ENCODE data around the gene FGGY.

The FGGY gene

DNA sequence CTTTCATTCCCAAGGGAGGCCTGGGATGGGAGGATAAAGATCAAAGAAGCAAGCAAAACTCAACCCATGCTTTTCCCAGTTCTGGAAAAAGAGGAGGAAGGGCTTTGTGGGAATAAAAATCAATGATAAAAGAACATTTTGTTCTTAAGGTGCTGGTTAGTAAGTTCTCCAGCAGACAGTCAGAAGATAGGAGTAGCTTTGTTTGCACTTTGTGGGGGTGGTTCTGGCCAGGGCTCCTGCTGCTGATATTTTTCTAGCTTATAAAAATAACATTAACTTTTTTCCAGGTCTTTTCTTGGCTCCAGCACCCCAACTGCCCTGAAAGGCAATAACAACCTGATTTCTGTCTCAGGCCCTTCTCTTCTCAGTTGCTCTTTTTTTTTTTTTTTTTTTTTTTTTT lies 220.0 kb downstream of the FGGY start:
- DNase-seq (ENCODE audit: low spot score), result no peak
- Histone ChIP-seq H3K27ac (ENCODE audit: poor library complexity, severe bottlenecking) (no peak overlapping the region), H3K27me3 (ENCODE audit: insufficient read depth, poor library complexity, severe bottlenecking) (no peaks in the 10 kb centered on the region), H3K4me3 (ENCODE audit: severe bottlenecking) (no peak overlapping the region), H3K4me1 (ENCODE audit: insufficient read depth, poor library complexity, severe bottlenecking) (no peaks in the 10 kb centered on the region), H3K9me3 (ENCODE audit: severe bottlenecking) (no peaks in the 10 kb centered on the region), H3K36me3 (ENCODE audit: low read depth) (no peaks in the 10 kb centered on the region)
- no peak for ATAC-seq (ENCODE audit: low read depth)
- TF ChIP-seq, protein P1, sequence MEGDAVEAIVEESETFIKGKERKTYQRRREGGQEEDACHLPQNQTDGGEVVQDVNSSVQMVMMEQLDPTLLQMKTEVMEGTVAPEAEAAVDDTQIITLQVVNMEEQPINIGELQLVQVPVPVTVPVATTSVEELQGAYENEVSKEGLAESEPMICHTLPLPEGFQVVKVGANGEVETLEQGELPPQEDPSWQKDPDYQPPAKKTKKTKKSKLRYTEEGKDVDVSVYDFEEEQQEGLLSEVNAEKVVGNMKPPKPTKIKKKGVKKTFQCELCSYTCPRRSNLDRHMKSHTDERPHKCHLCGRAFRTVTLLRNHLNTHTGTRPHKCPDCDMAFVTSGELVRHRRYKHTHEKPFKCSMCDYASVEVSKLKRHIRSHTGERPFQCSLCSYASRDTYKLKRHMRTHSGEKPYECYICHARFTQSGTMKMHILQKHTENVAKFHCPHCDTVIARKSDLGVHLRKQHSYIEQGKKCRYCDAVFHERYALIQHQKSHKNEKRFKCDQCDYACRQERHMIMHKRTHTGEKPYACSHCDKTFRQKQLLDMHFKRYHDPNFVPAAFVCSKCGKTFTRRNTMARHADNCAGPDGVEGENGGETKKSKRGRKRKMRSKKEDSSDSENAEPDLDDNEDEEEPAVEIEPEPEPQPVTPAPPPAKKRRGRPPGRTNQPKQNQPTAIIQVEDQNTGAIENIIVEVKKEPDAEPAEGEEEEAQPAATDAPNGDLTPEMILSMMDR (IDR thresholded peaks at IDR 0.05; ENCODE audit: poor library complexity, severe bottlenecking), result no peak

DNA sequence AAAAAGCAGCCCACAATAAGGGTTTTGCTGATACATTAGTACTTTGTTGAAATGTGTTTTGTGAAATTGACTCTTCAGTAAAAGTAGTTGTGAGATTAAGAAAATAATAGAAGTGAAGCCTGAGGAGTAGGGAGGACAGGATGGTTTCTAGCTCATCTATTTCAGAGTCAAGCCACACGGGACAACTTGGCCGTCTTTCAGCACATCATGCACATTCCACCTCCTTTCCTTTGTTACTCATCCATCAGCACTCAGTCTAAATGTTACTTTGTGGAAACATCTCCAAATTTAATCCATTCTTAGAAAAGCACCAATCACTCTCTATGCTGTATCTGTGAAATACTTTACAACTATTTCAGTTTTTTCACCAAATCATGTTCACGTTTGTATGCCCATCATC lies 223.3 kb downstream of the FGGY start:
- Histone ChIP-seq H3K9me3 (ENCODE audit: severe bottlenecking) (no peaks in the 10 kb centered on the region), H3K27ac (ENCODE audit: poor library complexity, severe bottlenecking) (no peak overlapping the region), H3K4me1 (ENCODE audit: insufficient read depth, poor library complexity, severe bottlenecking) (no peaks in the 10 kb centered on the region), H3K4me3 (ENCODE audit: severe bottlenecking) (no peak overlapping the region), H3K36me3 (ENCODE audit: low read depth) (no peaks in the 10 kb centered on the region), H3K27me3 (ENCODE audit: insufficient read depth, poor library complexity, severe bottlenecking) (no peaks in the 10 kb centered on the region)
- TF ChIP-seq, protein P1 (IDR thresholded peaks at IDR 0.05; ENCODE audit: poor library complexity, severe bottlenecking), result no peak
- DNase-seq (ENCODE audit: low spot score) (no peak), ATAC-seq (ENCODE audit: low read depth) (no peak)

DNA sequence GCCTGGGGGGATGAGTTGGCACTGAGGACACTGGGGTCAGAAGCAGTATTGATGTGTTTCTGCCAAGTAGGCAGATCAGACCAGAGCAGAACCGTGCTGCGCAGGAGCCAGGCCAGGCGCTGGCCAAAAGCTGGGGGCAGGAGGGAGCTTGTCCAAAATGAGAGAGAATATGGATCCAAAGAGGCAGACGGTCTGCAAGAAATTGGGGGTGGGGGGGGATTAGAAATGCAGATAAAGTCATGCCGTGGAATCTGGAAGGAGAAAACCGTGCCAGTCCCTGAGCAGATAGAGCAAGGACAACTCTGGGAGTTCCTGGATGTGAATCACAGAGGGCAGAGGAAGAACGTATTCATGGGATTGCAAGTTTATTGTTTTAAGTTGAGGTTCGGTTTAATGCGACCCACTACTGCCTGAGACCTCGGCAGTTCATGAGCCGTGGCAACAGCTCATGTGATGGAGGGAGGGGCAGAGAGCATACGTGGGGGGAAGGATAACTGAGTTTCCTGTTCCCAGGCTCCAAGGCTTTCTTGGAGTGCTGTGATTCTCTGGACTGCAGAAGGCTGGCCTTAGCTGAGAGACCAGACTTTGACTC lies 224.0 kb downstream of the FGGY start:
- H3K27ac ChIP-seq (ENCODE audit: poor library complexity, severe bottlenecking), result no peak overlapping the region
- H3K36me3 ChIP-seq (ENCODE audit: low read depth), result no peaks in the 10 kb centered on the region
- DNase-seq (ENCODE audit: low spot score) (no peak), ATAC-seq (ENCODE audit: low read depth) (no peak)
- no peaks in the 10 kb centered on the region for H3K27me3 ChIP-seq (ENCODE audit: insufficient read depth, poor library complexity, severe bottlenecking)
- no peak overlapping the region for H3K4me3 ChIP-seq (ENCODE audit: severe bottlenecking)
- H3K9me3 ChIP-seq (ENCODE audit: severe bottlenecking), result no peaks in the 10 kb centered on the region
- H3K4me1 ChIP-seq (ENCODE audit: insufficient read depth, poor library complexity, severe bottlenecking), result no peaks in the 10 kb centered on the region
- TF ChIP-seq, protein P1 (IDR thresholded peaks at IDR 0.05; ENCODE audit: poor library complexity, severe bottlenecking), result no peak

DNA sequence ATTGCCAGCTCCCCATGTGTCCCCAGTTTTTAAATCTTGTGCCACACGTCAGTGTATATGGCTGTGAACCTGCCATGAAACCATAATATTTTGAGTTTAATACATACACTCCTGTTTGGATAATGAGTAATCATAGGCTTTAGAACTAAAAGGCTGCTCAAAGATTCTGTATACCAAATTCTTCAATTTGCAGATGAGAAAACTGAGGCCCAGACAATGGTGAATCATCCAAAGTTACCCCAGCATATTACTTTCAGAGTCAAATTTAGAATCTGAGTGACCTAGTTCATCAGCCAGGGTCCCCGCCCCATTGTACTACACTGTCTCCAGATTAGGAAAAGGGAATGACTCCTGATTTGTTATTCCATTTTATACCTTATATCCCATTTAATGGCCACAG lies 224.6 kb downstream of the FGGY start:
- no peak overlapping the region for H3K4me3 ChIP-seq (ENCODE audit: severe bottlenecking)
- H3K9me3 ChIP-seq (ENCODE audit: severe bottlenecking), result no peaks in the 10 kb centered on the region
- TF ChIP-seq, protein P1 (IDR thresholded peaks at IDR 0.05; ENCODE audit: poor library complexity, severe bottlenecking), result no peak
- H3K27me3 ChIP-seq (ENCODE audit: insufficient read depth, poor library complexity, severe bottlenecking), result no peaks in the 10 kb centered on the region
- ATAC-seq (ENCODE audit: low read depth) (no peak), DNase-seq (ENCODE audit: low spot score) (no peak)
- H3K36me3 ChIP-seq (ENCODE audit: low read depth), result no peaks in the 10 kb centered on the region
- H3K27ac ChIP-seq (ENCODE audit: poor library complexity, severe bottlenecking), result no peak overlapping the region
- H3K4me1 ChIP-seq (ENCODE audit: insufficient read depth, poor library complexity, severe bottlenecking), result no peaks in the 10 kb centered on the region

DNA sequence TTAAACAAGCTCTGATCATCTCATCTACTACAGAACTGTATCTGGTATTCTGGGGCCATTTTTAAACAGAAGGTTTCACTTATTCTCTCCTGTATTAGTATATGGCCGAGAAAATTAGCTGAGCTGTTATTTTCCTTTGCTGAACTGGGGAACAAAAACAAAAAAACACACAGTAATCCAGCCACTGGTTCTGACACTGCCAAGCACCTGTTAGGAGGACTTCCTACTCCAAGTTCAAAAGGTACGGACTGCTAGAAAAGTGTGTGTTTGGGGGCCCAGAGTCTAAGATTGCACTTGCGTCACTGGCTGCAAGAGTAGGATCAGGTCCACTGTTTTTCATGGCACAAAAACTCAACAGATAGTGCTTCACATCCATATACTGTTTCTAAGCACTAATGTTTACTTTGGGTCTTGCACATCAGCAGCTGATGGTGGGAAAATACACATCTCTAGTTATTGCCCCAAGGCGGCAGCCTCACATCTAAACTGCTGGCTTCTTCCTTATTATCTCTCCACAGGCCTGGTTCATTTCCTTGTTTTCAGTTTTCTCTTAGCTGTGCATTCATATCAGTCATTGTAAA lies 226.1 kb downstream of the FGGY start:
- TF ChIP-seq, protein P1 (IDR thresholded peaks at IDR 0.05; ENCODE audit: poor library complexity, severe bottlenecking), result no peak
- ATAC-seq (ENCODE audit: low read depth) (no peak), DNase-seq (ENCODE audit: low spot score) (no peak)
- no peaks in the 10 kb centered on the region for H3K36me3 ChIP-seq (ENCODE audit: low read depth)
- no peak overlapping the region for H3K4me3 ChIP-seq (ENCODE audit: severe bottlenecking)
- H3K27ac ChIP-seq (ENCODE audit: poor library complexity, severe bottlenecking), result no peak overlapping the region
- no peaks in the 10 kb centered on the region for H3K9me3 ChIP-seq (ENCODE audit: severe bottlenecking)
- H3K27me3 ChIP-seq (ENCODE audit: insufficient read depth, poor library complexity, severe bottlenecking), result no peaks in the 10 kb centered on the region
- no peaks in the 10 kb centered on the region for H3K4me1 ChIP-seq (ENCODE audit: insufficient read depth, poor library complexity, severe bottlenecking)
